OCI-LY3 (cell line): ENCODE results near the gene ANKLE1.
A peak's percentile ranks its signal among the peaks of the same experiment; 100 is the strongest.

Experiments
- H2AFZ ChIP-seq: fragments of 200-600, 300-600 bp; shearing (Covaris generic); 2 replicates; pipeline ENCODE4 v1.6.0; 2014; ENCODE audit warnings: antibody characterized with exemption, low read depth, low read length
- H3K27ac ChIP-seq: fragments of 200-600, 300-600 bp; sonication (generic); 2 replicates; pipeline ENCODE4 v1.5.1; 2014; ENCODE audit warnings: mild to moderate bottlenecking, low read length, moderate library complexity, mixed read lengths
- H3K27me3 ChIP-seq: fragments of 200-600, 300-600 bp; sonication (generic); 2 replicates; pipeline ENCODE4 v1.6.1; 2014; ENCODE audit warnings: low read depth, low read length, mixed read lengths
- H3K36me3 ChIP-seq: fragments of 200-600, 300-600 bp; sonication (generic); replicated peaks from 2 replicates; pipeline ENCODE3; 2014; ENCODE audit warnings: low read depth, low read length, mixed read lengths
- H3K4me1 ChIP-seq: fragments of 300-600, 200-600 bp; sonication (generic); 2 replicates; pipeline ENCODE4 v1.6.1; 2014; ENCODE audit warnings: low read length, mixed read lengths
- H3K4me2 ChIP-seq: fragments of 200-600, 300-600 bp; sonication (generic); 2 replicates; pipeline ENCODE4 v1.6.1; 2014; ENCODE audit warnings: low read length, mixed read lengths
- H3K4me3 ChIP-seq: fragments of 300-600, 200-600 bp; sonication (generic); 2 replicates; pipeline ENCODE4 v1.5.1; 2014; ENCODE audit warnings: antibody characterized with exemption, mild to moderate bottlenecking, low read length, moderate library complexity
- H3K79me2 ChIP-seq: fragments of 300-600, 200-600 bp; shearing (Covaris generic); 2 replicates; pipeline ENCODE4 v1.6.1; 2014; ENCODE audit warnings: mild to moderate bottlenecking, low read length, mixed read lengths
- H3K9ac ChIP-seq: fragments of 300-600, 200-600 bp; shearing (Covaris generic); 2 replicates; pipeline ENCODE4 v1.6.0; 2014; ENCODE audit warnings: mild to moderate bottlenecking, low read length, moderate library complexity
- H3K9me3 ChIP-seq: fragments of 200-600, 300-600 bp; shearing (Covaris generic); 2 replicates; pipeline ENCODE4 v1.6.1; 2014; ENCODE audit warnings: low read length, mixed read lengths; ENCODE audit not compliant: insufficient read depth
- H4K20me1 ChIP-seq: fragments of 200-600, 300-600 bp; sonication (generic); 2 replicates; pipeline ENCODE4 v1.6.1; 2016; ENCODE audit warnings: low read length, mixed read lengths; ENCODE audit not compliant: insufficient read depth
- CTCF ChIP-seq: fragments of 200-600, 300-600 bp; sonication (generic); IDR thresholded peaks from 2 replicates; pipeline ENCODE4 v1.5.1; 2014; ENCODE audit warnings: antibody characterized with exemption, low read length, low read depth
- EZH2phosphoT487 ChIP-seq: fragments of 200-600 bp; shearing (Covaris generic); IDR thresholded peaks from 2 replicates; pipeline ENCODE4 v1.6.1; 2018; ENCODE audit warnings: antibody characterized with exemption, mixed run types, low read depth

ANKLE1 gene

GRCh38 chr19:17333611-17334413 is 52.1 kb downstream of the ANKLE1 start:
- H3K36me3 ChIP-seq, result peaks cover 11% of the 10 kb centered on the region
- H3K79me2 ChIP-seq, result peaks cover 14% of the 10 kb centered on the region
- H3K27me3 ChIP-seq, result no peaks in the 10 kb centered on the region
- peak overlapping the region; percentile 82 for H3K4me2 ChIP-seq
- TF ChIP-seq EZH2phosphoT487 (no peak), CTCF (no peak)
- peak overlapping the region; percentile 73 for H3K9ac ChIP-seq
- H2AFZ ChIP-seq, result peak overlapping the region; percentile 70
- peaks cover 24% of the 10 kb centered on the region for H3K4me1 ChIP-seq
- H4K20me1 ChIP-seq, result no peaks in the 10 kb centered on the region
- H3K9me3 ChIP-seq, result no peaks in the 10 kb centered on the region
- peak overlapping the region; percentile 32 for H3K27ac ChIP-seq
- H3K4me3 ChIP-seq, result peak overlapping the region; percentile 79

GRCh38 chr19:17334414-17335409 is 53.0 kb downstream of the ANKLE1 start, which contains the start of gene ANO8:
TSS of gene ANO8 (minus strand) at chr19:17334855. CDS start at chr19:17334670, 185 bp downstream.
- peaks cover 17% of the 10 kb centered on the region for H3K36me3 ChIP-seq
- peak within 1 kb of the TSS; percentile 32 for H3K27ac ChIP-seq
- H3K4me3 ChIP-seq, result peak within 1 kb of the TSS; percentile 79
- peaks cover 24% of the 10 kb centered on the region for H3K4me1 ChIP-seq
- H3K4me2 ChIP-seq, result peak within 1 kb of the TSS; percentile 82
- H4K20me1 ChIP-seq, result no peaks in the 10 kb centered on the region
- peaks cover 15% of the 10 kb centered on the region for H3K79me2 ChIP-seq
- H3K9ac ChIP-seq, result peak within 1 kb of the TSS; percentile 73
- no peaks in the 10 kb centered on the region for H3K9me3 ChIP-seq
- no peaks in the 10 kb centered on the region for H3K27me3 ChIP-seq
- H2AFZ ChIP-seq, result peak within 1 kb of the TSS; percentile 92
- TF ChIP-seq EZH2phosphoT487, result no peak
- no peak for TF ChIP-seq CTCF

- Histone ChIP-seq H3K4me2 (peak overlapping the region; percentile 82), H3K9me3 (no peaks in the 10 kb centered on the region), H3K36me3 (peaks cover 17% of the 10 kb centered on the region), H3K9ac (no peak overlapping the region), H3K79me2 (peaks cover 15% of the 10 kb centered on the region), H3K4me3 (0 out of 2 replicates have a peak overlapping the region, but pooled peaks have one; percentile 79), H3K27me3 (no peaks in the 10 kb centered on the region), H4K20me1 (no peaks in the 10 kb centered on the region), H2AFZ (no peak overlapping the region), H3K27ac (no peak overlapping the region), H3K4me1 (peaks cover 24% of the 10 kb centered on the region)
- TF ChIP-seq CTCF (no peak), EZH2phosphoT487 (no peak)
Measured at GRCh38 chr19:17335575-17335974, 53.9 kb downstream of the ANKLE1 start.
